IMR-90 (cell line): Measurements from ENCODE around the gene EFNB2. TPM values are rescaled to one million over a fixed set of nuclear protein-coding genes. Genes with fewer than 3 reads are reported as not detected.

Experiments
- ATAC-seq: fragments of 200-7000 bp; cut with Tn5 transposase; 2 replicates; pipeline ENCODE4 v1.9.1; 2020; ENCODE audit warnings: low read depth, mild to moderate bottlenecking, moderate library complexity
- BruUV-seq: library from RNA; stranded (reverse); fragments of 400-500 nt; replicated peaks from 2 replicates; lab custom pipeline; 2021; lab: Mats Ljungman, UMichigan
- CTCF ChIA-PET: fragments of 300-600 bp; formaldehyde crosslinking; extraction: SDS; loops from one replicate; lab custom pipeline; 2021; ENCODE audit warnings: antibody characterized with exemption; lab: Yijun Ruan, JAX
- POLR2A ChIA-PET: fragments of 300-600 bp; sonication (Branson Sonifier 250); formaldehyde crosslinking; loops from one replicate; lab custom pipeline; 2022; ENCODE audit warnings: antibody characterized with exemption; ENCODE audit not compliant: unreplicated experiment; lab: Charles Lee
- DNase-seq: peaks from one replicate; pipeline ENCODE4 v3.0.0; 2013
- H2AFZ ChIP-seq: replicated peaks from 2 replicates; pipeline ENCODE3; 2013; ENCODE audit warnings: low read length, mild to moderate bottlenecking; ENCODE audit not compliant: poor library complexity
- H2AK5ac ChIP-seq: 2 replicates; pipeline ENCODE4 v1.6.1; 2013; ENCODE audit warnings: low read depth, low read length, inconsistent platforms
- H2AK9ac ChIP-seq: replicated peaks from 2 replicates; pipeline ENCODE3; 2013; ENCODE audit warnings: mild to moderate bottlenecking, low read depth, low read length, moderate library complexity; ENCODE audit not compliant: poor library complexity
- H2BK120ac ChIP-seq: 2 replicates; pipeline ENCODE4 v1.6.1; 2013; ENCODE audit warnings: low read depth, low read length, inconsistent platforms
- H2BK15ac ChIP-seq: 3 replicates; pipeline ENCODE4 v1.6.1; 2013; ENCODE audit warnings: low read depth, low read length, inconsistent platforms
- H2BK20ac ChIP-seq: 2 replicates; pipeline ENCODE4 v1.6.1; 2013; ENCODE audit warnings: low read depth, mild to moderate bottlenecking, inconsistent platforms, low read length, moderate library complexity
- H2BK5ac ChIP-seq: 2 replicates; pipeline ENCODE4 v1.6.1; 2013; ENCODE audit warnings: mild to moderate bottlenecking, low read depth, low read length, inconsistent platforms; ENCODE audit not compliant: poor library complexity, severe bottlenecking
- H3K14ac ChIP-seq: replicated peaks from 2 replicates; pipeline ENCODE4 v1.6.1; 2013; ENCODE audit warnings: low read depth, low read length, inconsistent platforms
- H3K18ac ChIP-seq: 2 replicates; pipeline ENCODE4 v1.6.1; 2013; ENCODE audit warnings: low read depth, low read length, control low read depth
- H3K23ac ChIP-seq: 2 replicates; pipeline ENCODE4 v1.6.1; 2013; ENCODE audit warnings: low read depth, low read length, inconsistent platforms
- H3K27ac ChIP-seq: 2 replicates; pipeline ENCODE4 v1.5.1; 2013; ENCODE audit warnings: mild to moderate bottlenecking, control low read depth, low read length; ENCODE audit not compliant: insufficient read depth
- H3K27me3 ChIP-seq: 2 replicates; pipeline ENCODE4 v1.6.1; 2013; ENCODE audit warnings: low read length; ENCODE audit not compliant: control insufficient read depth, insufficient read depth
- H3K36me3 ChIP-seq: 2 replicates; pipeline ENCODE4 v1.6.1; 2013; ENCODE audit warnings: low read length, mixed read lengths; ENCODE audit not compliant: control insufficient read depth, insufficient read depth
- H3K4ac ChIP-seq: 2 replicates; pipeline ENCODE4 v1.6.1; 2013; ENCODE audit warnings: low read depth, low read length, inconsistent platforms
- H3K4me1 ChIP-seq: 2 replicates; pipeline ENCODE4 v1.6.1; 2013; ENCODE audit warnings: low read length, mixed read lengths; ENCODE audit not compliant: control insufficient read depth, insufficient read depth
- H3K4me2 ChIP-seq: 2 replicates; pipeline ENCODE4 v1.6.1; 2013; ENCODE audit warnings: low read depth, mild to moderate bottlenecking, control low read depth, low read length, moderate library complexity
- H3K4me3 ChIP-seq: 2 replicates; pipeline ENCODE4 v1.5.1; 2013; ENCODE audit warnings: low read depth, mild to moderate bottlenecking, control low read depth, low read length, moderate library complexity; ENCODE audit not compliant: insufficient read depth
- H3K56ac ChIP-seq: 2 replicates; pipeline ENCODE4 v1.6.1; 2013; ENCODE audit warnings: low read length, inconsistent platforms; ENCODE audit not compliant: insufficient read depth; ENCODE audit errors: extremely low read depth
- H3K79me1 ChIP-seq, 2 experiments: 2 replicates each; pipeline ENCODE4 v1.6.1; 2013; ENCODE audit warnings: low read length in 2 of 2, inconsistent platforms in 1 of 2, low read depth in 1 of 2
- H3K9ac ChIP-seq: 2 replicates; pipeline ENCODE4 v1.6.1; 2013; ENCODE audit warnings: low read depth, low read length, control low read depth
- H3K9me1 ChIP-seq: 2 replicates; pipeline ENCODE4 v1.6.1; 2013; ENCODE audit warnings: low read length, inconsistent platforms; ENCODE audit not compliant: insufficient read depth
- H3K9me3 ChIP-seq: 2 replicates; pipeline ENCODE4 v1.6.1; 2013; ENCODE audit warnings: low read length; ENCODE audit not compliant: control insufficient read depth, insufficient read depth
- H4K20me1 ChIP-seq: 2 replicates; pipeline ENCODE4 v1.6.1; 2013; ENCODE audit warnings: low read length, inconsistent platforms; ENCODE audit not compliant: insufficient read depth
- H4K5ac ChIP-seq: 2 replicates; pipeline ENCODE4 v1.6.1; 2013; ENCODE audit warnings: mild to moderate bottlenecking, low read depth, low read length, control low read depth
- H4K8ac ChIP-seq, 2 experiments: 2 replicates each; pipeline ENCODE4 v1.6.1; 2013; ENCODE audit warnings: low read depth in 2 of 2, low read length in 2 of 2, control low read depth in 1 of 2, inconsistent platforms in 1 of 2
- H4K91ac ChIP-seq: 2 replicates; pipeline ENCODE4 v1.6.1; 2013; ENCODE audit warnings: low read depth, low read length, inconsistent platforms; ENCODE audit not compliant: insufficient read depth
- BHLHE40 ChIP-seq: fragments of 150-350 bp; IDR thresholded peaks from 2 replicates; pipeline ENCODE4 v1.6.1; 2016; ENCODE audit warnings: mild to moderate bottlenecking, low read depth, low read length
- CHD1 ChIP-seq: IDR thresholded peaks from 2 replicates; pipeline ENCODE4 v1.6.1; 2012; ENCODE audit warnings: low read depth, low read length, improper control_type of control experiment
- FOS ChIP-seq: fragments of 150-350 bp; IDR thresholded peaks from 2 replicates; pipeline ENCODE4 v1.6.1; 2016; ENCODE audit warnings: low read depth, low read length
- MXI1 ChIP-seq: IDR thresholded peaks from 2 replicates; pipeline ENCODE4 v1.6.1; 2012; ENCODE audit warnings: low read depth, mild to moderate bottlenecking, low read length, moderate library complexity, borderline replicate concordance
- NFE2L2 ChIP-seq: fragments of 150-350 bp; IDR thresholded peaks from 2 replicates; pipeline ENCODE4 v1.6.1; 2016; ENCODE audit warnings: low read depth, mild to moderate bottlenecking, low read length
- POLR2A ChIP-seq: IDR thresholded peaks from 2 replicates; pipeline ENCODE4 v1.6.1; 2012; ENCODE audit warnings: mild to moderate bottlenecking, low read depth, low read length
- RCOR1 ChIP-seq: IDR thresholded peaks from 2 replicates; pipeline ENCODE4 v1.6.1; 2012; ENCODE audit warnings: mild to moderate bottlenecking, low read length, improper control_type of control experiment; ENCODE audit not compliant: insufficient replicate concordance
- WGBS, 2 experiments: methylation state at CpG; one replicate each; pipeline versions ENCODE4 v1.1.5 to v1.1.7; 2013; ENCODE audit warnings: missing lambda C conversion rate in 2 of 2; ENCODE audit not compliant: insufficient read length in 1 of 2; ENCODE audit errors: extremely low coverage in 2 of 2; 5-methylcytosine and 5-hydroxymethylcytosine counted together
- dilution Hi-C: fragments of 300-500 bp; cut with HindIII; formaldehyde crosslinking; loops from one replicate; pipeline ENCODE4 v1.14.3; 2018; ENCODE audit warnings: low sequenced_read_pairs; ENCODE audit not compliant: unreplicated experiment
- in situ Hi-C: fragments of 300-500 bp; cut with MboI; formaldehyde crosslinking; loops from 3 replicates; pipeline ENCODE4 v1.14.3; 2019; ENCODE audit warnings: low sequenced_read_pairs, inconsistent platforms, mixed read lengths
- intact Hi-C: fragments of 100-400 bp; cut with micrococcal nuclease; formaldehyde crosslinking; loops from 2 replicates; pipeline ENCODE4 v1.10.0; 2022
- polyA plus RNA-seq, 3 experiments: library from polyadenylated mRNA; depleted of rRNA; stranded (reverse); fragments of >200 nt; gene quantifications; 2 replicates each; pipeline ENCODE4 v1.2.3, GENCODE V29; 2012; ENCODE audit warnings: low replicate concordance in 1 of 3
- total RNA-seq: library from RNA; depleted of rRNA; stranded (reverse); fragments of >200 nt; gene quantifications from 2 replicates; pipeline ENCODE4 v1.2.3, GENCODE V29; 2012
- TF ChIP-seq, protein P1 (sequence below): fragments of 150-350 bp; IDR thresholded peaks from 2 replicates; pipeline ENCODE4 v1.6.1; 2016; ENCODE audit warnings: low read depth, mild to moderate bottlenecking, low read length, moderate library complexity, borderline replicate concordance
- TF ChIP-seq, protein P2 (sequence below): fragments of 150-350 bp; IDR thresholded peaks from 2 replicates; pipeline ENCODE4 v1.6.1; 2017; ENCODE audit warnings: mild to moderate bottlenecking, antibody characterized with exemption, low read length, low read depth

Gene EFNB2
- total and polyA plus RNA-seq, 2 of the 4 experiments (the other 2 are of a cell fraction) = 5.4 to 6.0 TPM

DNA sequence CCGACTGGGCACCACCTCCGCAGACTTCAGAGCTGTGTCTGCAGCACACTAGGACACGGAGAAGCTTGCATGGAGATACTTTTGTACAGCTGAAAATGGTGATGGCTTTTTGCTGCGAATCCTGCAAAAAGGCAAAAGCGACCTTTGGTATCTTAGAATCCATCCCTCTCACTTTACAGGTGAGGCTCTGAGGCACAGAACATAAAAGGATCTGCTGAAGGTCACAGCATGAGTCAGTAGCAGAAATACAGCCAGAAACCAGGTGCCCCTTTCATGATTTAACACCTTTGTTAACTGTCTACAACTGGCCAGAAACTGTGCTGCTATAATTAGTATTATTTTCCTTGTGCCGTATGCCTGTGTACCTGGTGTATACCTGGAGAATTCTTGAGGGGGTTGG is 48.3 kb downstream of the EFNB2 start:
- no peak overlapping the region for H3K18ac ChIP-seq
- no peak overlapping the region for H3K56ac ChIP-seq
- ATAC-seq = no peak
- in situ Hi-C loops = no loop called here
- no peak overlapping the region for H4K8ac ChIP-seq
- H3K9me3 ChIP-seq = peaks cover 4% of the 10 kb centered on the region; the same call in 1 of the 2 replicates
- no peak overlapping the region for H2AFZ ChIP-seq
- dilution Hi-C loops = no loop called here
- H3K4ac ChIP-seq = no peak overlapping the region
- H4K20me1 ChIP-seq = no peaks in the 10 kb centered on the region
- H2BK15ac ChIP-seq = no peak overlapping the region
- H2AK9ac ChIP-seq = no peak overlapping the region
- no peak overlapping the region for H2BK20ac ChIP-seq
- DNase-seq = no peak
- H3K9me1 ChIP-seq = no peaks in the 10 kb centered on the region
- intact Hi-C loops = no loop called here
- TF ChIP-seq, protein P1, sequence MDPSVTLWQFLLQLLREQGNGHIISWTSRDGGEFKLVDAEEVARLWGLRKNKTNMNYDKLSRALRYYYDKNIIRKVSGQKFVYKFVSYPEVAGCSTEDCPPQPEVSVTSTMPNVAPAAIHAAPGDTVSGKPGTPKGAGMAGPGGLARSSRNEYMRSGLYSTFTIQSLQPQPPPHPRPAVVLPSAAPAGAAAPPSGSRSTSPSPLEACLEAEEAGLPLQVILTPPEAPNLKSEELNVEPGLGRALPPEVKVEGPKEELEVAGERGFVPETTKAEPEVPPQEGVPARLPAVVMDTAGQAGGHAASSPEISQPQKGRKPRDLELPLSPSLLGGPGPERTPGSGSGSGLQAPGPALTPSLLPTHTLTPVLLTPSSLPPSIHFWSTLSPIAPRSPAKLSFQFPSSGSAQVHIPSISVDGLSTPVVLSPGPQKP = no peak
- TF ChIP-seq BHLHE40 (no peak), CHD1 (no peak), MXI1 (no peak), RCOR1 (no peak), FOS (no peak), NFE2L2 (no peak), POLR2A (no peak)
- TF ChIP-seq, protein P2, sequence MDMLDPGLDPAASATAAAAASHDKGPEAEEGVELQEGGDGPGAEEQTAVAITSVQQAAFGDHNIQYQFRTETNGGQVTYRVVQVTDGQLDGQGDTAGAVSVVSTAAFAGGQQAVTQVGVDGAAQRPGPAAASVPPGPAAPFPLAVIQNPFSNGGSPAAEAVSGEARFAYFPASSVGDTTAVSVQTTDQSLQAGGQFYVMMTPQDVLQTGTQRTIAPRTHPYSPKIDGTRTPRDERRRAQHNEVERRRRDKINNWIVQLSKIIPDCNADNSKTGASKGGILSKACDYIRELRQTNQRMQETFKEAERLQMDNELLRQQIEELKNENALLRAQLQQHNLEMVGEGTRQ = no peak
- no peaks in the 10 kb centered on the region for H3K27me3 ChIP-seq
- H4K91ac ChIP-seq = no peak overlapping the region
- no peak overlapping the region for H2BK120ac ChIP-seq
- ChIA-PET CTCF (no interaction called here), POLR2A (interaction anchor here (1.0 kb wide), 1 partner anchor 30 kb away, joined by 4 read pairs; no protein-coding TSS in a partner anchor)
- H3K36me3 ChIP-seq = peaks cover 4% of the 10 kb centered on the region; the same call in 1 of the 2 replicates
- H4K5ac ChIP-seq = no peak overlapping the region
- 100% methylated on average over 2 of the region's 6 CpGs; no CpG with 5 or more reads in 1 of the 2 experiments for WGBS, 2 experiments
- no peak overlapping the region for H3K23ac ChIP-seq
- H3K79me1 ChIP-seq = no peaks in the 10 kb centered on the region
- H3K4me1 ChIP-seq = no peaks in the 10 kb centered on the region
- H3K14ac ChIP-seq = no peak overlapping the region
- no peak overlapping the region for H3K9ac ChIP-seq
- no peak overlapping the region for H2AK5ac ChIP-seq
- H3K4me2 ChIP-seq = no peak overlapping the region
- no TSS peak for BruUV-seq
- no peak overlapping the region for H3K27ac ChIP-seq
- no peak overlapping the region for H2BK5ac ChIP-seq
- H3K4me3 ChIP-seq = no peak overlapping the region
